ENCODE results near the gene DNAJC27. TPM values are rescaled to one million over a fixed set of nuclear protein-coding genes. Genes with fewer than 3 reads are reported as not detected.

The DNAJC27 gene
- total and polyA plus RNA-seq, 2 experiments from 2014 or later = 1.3 to 2.9 TPM

DNA sequence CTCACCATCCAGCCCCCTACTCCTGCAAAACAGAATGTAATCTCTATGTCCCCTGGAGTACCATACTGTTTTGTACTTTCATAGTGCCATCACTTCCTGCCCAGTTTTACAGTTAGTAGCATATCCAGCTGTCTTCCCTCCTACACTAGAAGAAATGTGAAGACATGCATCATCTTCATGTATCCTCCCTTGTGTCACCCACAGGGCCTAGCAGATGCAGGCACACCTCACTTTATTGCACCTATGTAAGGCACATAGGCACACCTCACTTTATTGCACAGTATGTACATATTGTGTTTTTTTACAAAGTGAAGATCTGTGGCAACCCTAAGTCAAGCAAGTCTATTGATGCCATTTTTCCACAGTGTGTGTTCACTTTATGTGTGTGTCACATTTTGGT lies 12.0 kb downstream of the DNAJC27 start:
- Histone ChIP-seq H3K27ac (no peak overlapping the region), H3K79me2 (ENCODE audit: insufficient read depth) (no peaks in the 10 kb centered on the region), H3K4me1 (ENCODE audit: insufficient read depth) (no peaks in the 10 kb centered on the region), H3K4me3 (no peak overlapping the region), H2AFZ (no peak overlapping the region), H3K27me3 (replicated peaks; ENCODE audit: insufficient read depth) (no peaks in the 10 kb centered on the region), H3F3A (ENCODE audit: insufficient read depth) (no peaks in the 10 kb centered on the region), H3K9me2 (ENCODE audit: insufficient read depth) (no peaks in the 10 kb centered on the region), H3K9me3 (ENCODE audit: low read depth) (no peaks in the 10 kb centered on the region), H4K20me1 (ENCODE audit: insufficient read depth) (no peaks in the 10 kb centered on the region), H3K4me2 (ENCODE audit: unreplicated experiment) (no peak overlapping the region), H3K36me3 (ENCODE audit: low read depth) (peaks cover 41% of the 10 kb centered on the region), H3K9ac (no peak overlapping the region)
- no peak for DNase-seq
- in situ Hi-C loops (cut with MboI) = loop anchor here (25.0 kb wide), 1 partner anchor 547 kb away; no protein-coding TSS in a partner anchor
- no peak for TF ChIP-seq EZH2 (IDR thresholded peaks at IDR 0.05; ENCODE audit: insufficient read depth, poor library complexity, severe bottlenecking)
- TF ChIP-seq EZH2phosphoT487 (IDR thresholded peaks at IDR 0.05; ENCODE audit: insufficient read depth, low read depth) = no peak

DNA sequence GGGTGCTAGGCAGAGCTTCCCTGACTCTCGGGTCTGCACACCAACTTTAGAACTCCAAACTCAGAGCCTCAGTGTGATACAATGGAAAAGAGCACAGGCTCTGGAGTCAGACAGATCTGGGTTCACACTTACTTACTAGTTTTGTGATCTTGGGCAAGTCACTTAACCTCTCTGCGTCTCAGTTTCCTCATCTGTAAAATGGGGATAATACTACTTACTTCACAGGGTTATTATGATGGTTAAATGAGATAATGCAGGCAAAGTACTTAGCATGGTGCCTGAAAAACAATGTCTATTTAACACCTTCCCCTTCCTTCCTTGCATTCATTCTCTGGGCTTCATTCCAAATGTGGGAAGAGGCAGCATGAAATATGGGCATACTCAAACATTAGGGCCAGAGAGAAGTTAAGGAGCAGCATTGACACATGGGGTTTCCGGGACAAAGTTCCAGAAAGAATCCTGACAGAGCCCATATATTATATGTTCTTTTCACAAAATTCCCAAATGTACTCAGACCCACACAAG lies 13.3 kb downstream of the DNAJC27 start:
- no peak for DNase-seq
- Histone ChIP-seq H3K4me2 (ENCODE audit: unreplicated experiment) (no peak overlapping the region), H3K27ac (no peak overlapping the region), H4K20me1 (ENCODE audit: insufficient read depth) (no peaks in the 10 kb centered on the region), H3K9me2 (ENCODE audit: insufficient read depth) (no peaks in the 10 kb centered on the region), H3K27me3 (replicated peaks; ENCODE audit: insufficient read depth) (no peaks in the 10 kb centered on the region), H3K9ac (no peak overlapping the region), H3F3A (ENCODE audit: insufficient read depth) (no peaks in the 10 kb centered on the region), H3K36me3 (ENCODE audit: low read depth) (peaks cover 35% of the 10 kb centered on the region), H2AFZ (no peak overlapping the region), H3K4me3 (no peak overlapping the region), H3K9me3 (ENCODE audit: low read depth) (no peaks in the 10 kb centered on the region), H3K4me1 (ENCODE audit: insufficient read depth) (no peaks in the 10 kb centered on the region), H3K79me2 (ENCODE audit: insufficient read depth) (no peaks in the 10 kb centered on the region)
- in situ Hi-C loops (cut with MboI) = loop anchor here (25.0 kb wide), 1 partner anchor 546 kb away; no protein-coding TSS in a partner anchor
- 96 to 97% methylated on average over 3 of the region's 3 CpGs for WGBS, 2 experiments (ENCODE audit: low coverage in 1 of 2, low lambda C conversion rate in 2 of 2, missing lambda C conversion rate in 2 of 2)
- no peak for TF ChIP-seq EZH2phosphoT487 (IDR thresholded peaks at IDR 0.05; ENCODE audit: insufficient read depth, low read depth)
- no peak for TF ChIP-seq EZH2 (IDR thresholded peaks at IDR 0.05; ENCODE audit: insufficient read depth, poor library complexity, severe bottlenecking)

GRCh38 chr2:24957976-24958375 lies 13.8 kb downstream of the DNAJC27 start:
- in situ Hi-C loops (cut with MboI) = loop anchor here (25.0 kb wide), 1 partner anchor 546 kb away; no protein-coding TSS in a partner anchor

GRCh38 chr2:24957221-24957620 lies 14.5 kb downstream of the DNAJC27 start:
- Histone ChIP-seq H3K36me3 (ENCODE audit: low read depth) (peaks cover 29% of the 10 kb centered on the region), H3F3A (ENCODE audit: insufficient read depth) (no peaks in the 10 kb centered on the region)
- in situ Hi-C loops (cut with MboI) = loop anchor here (25.0 kb wide), 1 partner anchor 545 kb away; no protein-coding TSS in a partner anchor

More at GRCh38 chr2:24957976-24958375, 13.8 kb downstream of the DNAJC27 start:
- H3K4me2 ChIP-seq (ENCODE audit: unreplicated experiment) = no peak overlapping the region
- H3F3A ChIP-seq (ENCODE audit: insufficient read depth) = no peaks in the 10 kb centered on the region
- no peak overlapping the region for H3K27ac ChIP-seq
- H3K27me3 ChIP-seq (replicated peaks; ENCODE audit: insufficient read depth) = no peaks in the 10 kb centered on the region
- no peaks in the 10 kb centered on the region for H3K9me3 ChIP-seq (ENCODE audit: low read depth)
- no peak overlapping the region for H3K4me3 ChIP-seq
- peaks cover 30% of the 10 kb centered on the region for H3K36me3 ChIP-seq (ENCODE audit: low read depth)
- no peak for DNase-seq
- WGBS, 2 experiments (ENCODE audit: low coverage in 1 of 2, low lambda C conversion rate in 2 of 2, missing lambda C conversion rate in 2 of 2) = 81 to 86% methylated on average over 2 of the region's 2 CpGs
- no peak for TF ChIP-seq EZH2 (IDR thresholded peaks at IDR 0.05; ENCODE audit: insufficient read depth, poor library complexity, severe bottlenecking)
- no peak for TF ChIP-seq EZH2phosphoT487 (IDR thresholded peaks at IDR 0.05; ENCODE audit: insufficient read depth, low read depth)
- no peak overlapping the region for H2AFZ ChIP-seq
- no peaks in the 10 kb centered on the region for H4K20me1 ChIP-seq (ENCODE audit: insufficient read depth)
- no peaks in the 10 kb centered on the region for H3K4me1 ChIP-seq (ENCODE audit: insufficient read depth)
- H3K79me2 ChIP-seq (ENCODE audit: insufficient read depth) = no peaks in the 10 kb centered on the region
- H3K9me2 ChIP-seq (ENCODE audit: insufficient read depth) = no peaks in the 10 kb centered on the region
- H3K9ac ChIP-seq = no peak overlapping the region

More at GRCh38 chr2:24957221-24957620, 14.5 kb downstream of the DNAJC27 start:
- no peak for TF ChIP-seq EZH2phosphoT487 (IDR thresholded peaks at IDR 0.05; ENCODE audit: insufficient read depth, low read depth)
- TF ChIP-seq EZH2 (IDR thresholded peaks at IDR 0.05; ENCODE audit: insufficient read depth, poor library complexity, severe bottlenecking) = no peak
- H3K79me2 ChIP-seq (ENCODE audit: insufficient read depth) = no peaks in the 10 kb centered on the region
- no peaks in the 10 kb centered on the region for H3K9me2 ChIP-seq (ENCODE audit: insufficient read depth)
- H4K20me1 ChIP-seq (ENCODE audit: insufficient read depth) = no peaks in the 10 kb centered on the region
- 96 to 100% methylated on average over 1 of the region's 1 CpG for WGBS, 2 experiments (ENCODE audit: low coverage in 1 of 2, low lambda C conversion rate in 2 of 2, missing lambda C conversion rate in 2 of 2)
- H3K9me3 ChIP-seq (ENCODE audit: low read depth) = no peaks in the 10 kb centered on the region
- DNase-seq = no peak
- no peak overlapping the region for H3K9ac ChIP-seq
- H2AFZ ChIP-seq = no peak overlapping the region
- no peak overlapping the region for H3K27ac ChIP-seq
- H3K4me2 ChIP-seq (ENCODE audit: unreplicated experiment) = no peak overlapping the region
- no peak overlapping the region for H3K4me3 ChIP-seq
- no peaks in the 10 kb centered on the region for H3K4me1 ChIP-seq (ENCODE audit: insufficient read depth)
- no peaks in the 10 kb centered on the region for H3K27me3 ChIP-seq (replicated peaks; ENCODE audit: insufficient read depth)
